GM21390 (cell line): ENCODE measurements around the gene WDFY4.

Source experiments
- ATAC-seq: cut with Tn5 transposase; IDR thresholded peaks from one replicate; pipeline ENCODE4 v1.9.1; 2021; ENCODE audit not compliant: unreplicated experiment

WDFY4 gene

GRCh38 chr10:48813825-48814224 lies 129.2 kb downstream of the WDFY4 start:
- no peak for ATAC-seq

- no peak for ATAC-seq
Measured at GRCh38 chr10:48814933-48815332, 130.3 kb downstream of the WDFY4 start.

GRCh38 chr10:48817141-48817540 lies 132.5 kb downstream of the WDFY4 start:
- ATAC-seq: no peak

- ATAC-seq: no peak
Measured at GRCh38 chr10:48818081-48818480, 133.4 kb downstream of the WDFY4 start.

- ATAC-seq: no peak
Measured at GRCh38 chr10:48818861-48819520, 134.3 kb downstream of the WDFY4 start.

GRCh38 chr10:48819783-48820182 lies 135.1 kb downstream of the WDFY4 start:
- ATAC-seq: no peak

- ATAC-seq: no peak
Measured at GRCh38 chr10:48820231-48820630, 135.6 kb downstream of the WDFY4 start.

GRCh38 chr10:48820699-48821098 lies 136.0 kb downstream of the WDFY4 start:
- ATAC-seq: no peak

GRCh38 chr10:48821111-48821510 lies 136.4 kb downstream of the WDFY4 start:
- ATAC-seq: no peak

- no peak for ATAC-seq
Measured at GRCh38 chr10:48821692-48822091, 137.0 kb downstream of the WDFY4 start.

- no peak for ATAC-seq
Measured at GRCh38 chr10:48833674-48834073, 149.0 kb downstream of the WDFY4 start.

- no peak for ATAC-seq
Measured at GRCh38 chr10:48834189-48834965, 149.7 kb downstream of the WDFY4 start.

- no peak for ATAC-seq
Measured at GRCh38 chr10:48835781-48836180, 151.1 kb downstream of the WDFY4 start.

- no peak for ATAC-seq
Measured at GRCh38 chr10:48836605-48837004, 151.9 kb downstream of the WDFY4 start.

- no peak for ATAC-seq
Measured at GRCh38 chr10:48838834-48839233, 154.2 kb downstream of the WDFY4 start.

GRCh38 chr10:48839809-48840679 lies 155.4 kb downstream of the WDFY4 start:
- ATAC-seq: no peak

GRCh38 chr10:48842231-48842630 lies 157.6 kb downstream of the WDFY4 start:
- ATAC-seq: no peak

GRCh38 chr10:48843198-48843597 lies 158.5 kb downstream of the WDFY4 start:
- no peak for ATAC-seq

- ATAC-seq: no peak
Measured at GRCh38 chr10:48844616-48845015, 159.9 kb downstream of the WDFY4 start.

GRCh38 chr10:48845512-48845911 lies 160.8 kb downstream of the WDFY4 start:
- ATAC-seq: no peak

GRCh38 chr10:48847691-48848090 lies 163.0 kb downstream of the WDFY4 start:
- no peak for ATAC-seq

GRCh38 chr10:48856855-48857254 lies 172.2 kb downstream of the WDFY4 start:
- ATAC-seq: no peak
